ENCODE data around the gene GNAI3.

GNAI3 gene

DNA sequence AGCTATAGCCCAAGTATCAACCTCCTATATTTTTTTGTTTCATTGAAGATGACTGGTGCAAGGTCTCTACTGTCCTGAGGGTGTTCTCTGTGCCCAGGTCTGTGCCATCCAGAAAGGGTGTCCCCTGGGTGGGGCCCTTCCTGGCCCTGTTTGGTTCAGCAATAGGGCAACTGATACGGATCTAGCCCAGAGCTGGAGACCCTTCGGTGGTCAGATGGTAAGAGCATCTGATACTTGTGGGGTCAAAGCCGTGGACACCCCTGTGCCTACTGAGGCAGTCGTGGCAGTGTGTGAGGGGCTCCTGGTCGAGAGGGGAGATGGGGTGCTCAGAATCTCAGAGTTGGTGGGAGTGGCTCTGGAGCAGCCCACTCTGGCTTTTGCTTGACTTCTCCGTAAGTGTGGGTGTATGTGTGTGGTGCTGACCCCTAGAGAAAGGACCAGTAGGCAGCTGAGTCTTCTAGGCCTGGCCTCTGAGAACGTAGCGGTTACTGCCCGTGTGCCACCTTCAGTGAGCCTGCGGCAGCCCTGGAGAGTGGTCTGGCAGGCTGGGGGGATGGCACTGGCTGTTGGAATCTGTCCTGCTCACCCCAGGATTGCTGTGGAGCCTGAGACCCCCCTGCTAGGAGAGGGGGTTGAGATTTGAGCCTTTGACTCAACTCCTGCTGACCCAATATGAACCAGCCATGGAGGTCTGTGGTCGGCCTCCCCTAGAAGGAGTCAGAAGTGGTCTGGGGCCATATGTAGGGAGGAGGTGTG lies 73.9 kb downstream of the GNAI3 start:
- H3K4me3 ChIP-seq (ENCODE audit: low read depth, low read length), result no peak overlapping the region

GRCh38 chr1:109622895-109623294 lies 74.5 kb downstream of the GNAI3 start:
- H3K4me3 ChIP-seq (ENCODE audit: low read depth, low read length), result no peak overlapping the region

GRCh38 chr1:109623601-109624161 lies 75.3 kb downstream of the GNAI3 start:
- H3K4me3 ChIP-seq (ENCODE audit: low read depth, low read length), result no peak overlapping the region

GRCh38 chr1:109624201-109625010 lies 76.0 kb downstream of the GNAI3 start:
- no peak overlapping the region for H3K4me3 ChIP-seq (ENCODE audit: low read depth, low read length)

DNA sequence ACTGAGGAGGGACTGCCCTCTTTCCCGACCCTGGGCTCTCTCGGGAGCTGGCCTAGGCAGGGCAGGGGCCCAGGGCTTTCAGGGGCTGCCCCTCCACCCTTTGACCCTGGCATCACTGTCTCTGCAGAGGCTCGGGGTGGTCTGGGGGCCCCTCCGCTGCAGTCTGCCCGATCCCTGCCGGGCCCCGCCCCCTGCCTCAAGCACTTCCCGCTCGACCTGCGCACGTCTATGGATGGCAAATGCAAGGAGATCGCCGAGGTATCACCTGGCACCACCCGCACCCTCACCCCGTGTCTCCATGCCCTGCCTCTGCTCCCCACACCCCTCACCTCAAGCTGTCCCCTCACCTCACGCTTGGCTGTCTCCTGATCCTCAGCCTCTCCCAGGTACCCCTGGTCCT lies 76.8 kb downstream of the GNAI3 start:
- no peak overlapping the region for H3K4me3 ChIP-seq (ENCODE audit: low read depth, low read length)

DNA sequence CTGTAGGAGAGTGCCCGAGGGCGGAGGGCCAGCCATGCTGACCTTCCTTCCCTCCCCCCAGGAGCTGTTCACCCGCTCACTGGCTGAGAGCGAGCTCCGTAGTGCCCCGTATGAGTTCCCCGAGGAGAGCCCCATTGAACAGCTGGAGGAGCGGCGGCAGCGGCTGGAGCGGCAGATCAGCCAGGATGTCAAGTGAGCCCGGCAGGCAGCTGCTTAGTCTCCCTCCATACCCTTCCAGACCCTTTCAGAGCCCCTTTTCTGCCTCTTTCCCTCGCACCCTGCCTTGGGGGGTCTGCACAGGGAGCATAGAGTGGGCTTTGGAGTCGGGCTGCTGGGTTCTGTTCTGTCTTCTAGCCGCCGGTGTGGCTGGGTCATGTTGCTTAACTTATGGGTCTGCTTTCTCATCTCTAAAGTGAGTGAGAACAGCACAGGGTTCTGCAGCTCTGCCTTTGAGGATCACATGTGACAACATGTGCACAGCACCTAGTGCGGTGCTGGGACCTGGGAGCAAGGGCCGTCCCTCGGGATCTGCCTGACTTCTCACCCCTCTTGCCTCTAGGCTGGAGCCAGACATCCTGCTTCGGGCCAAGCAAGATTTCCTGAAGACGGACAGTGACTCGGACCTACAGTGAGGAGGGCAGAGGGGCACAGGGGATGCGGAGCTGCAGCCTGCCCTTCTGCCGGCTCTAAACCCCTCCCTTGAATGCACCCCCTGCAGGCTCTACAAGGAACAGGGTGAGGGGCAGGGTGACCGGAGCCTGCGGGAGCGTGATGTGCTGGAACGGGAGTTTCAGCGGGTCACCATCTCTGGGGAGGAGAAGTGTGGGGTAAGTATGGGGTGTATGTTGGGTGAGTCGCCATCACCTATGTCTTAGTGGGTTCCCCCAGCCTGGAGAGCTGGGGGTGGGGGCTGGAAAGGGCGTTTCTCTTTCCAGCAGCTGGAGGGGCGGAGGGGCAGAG lies 77.5 kb downstream of the GNAI3 start:
- no peak overlapping the region for H3K4me3 ChIP-seq (ENCODE audit: low read depth, low read length)

DNA sequence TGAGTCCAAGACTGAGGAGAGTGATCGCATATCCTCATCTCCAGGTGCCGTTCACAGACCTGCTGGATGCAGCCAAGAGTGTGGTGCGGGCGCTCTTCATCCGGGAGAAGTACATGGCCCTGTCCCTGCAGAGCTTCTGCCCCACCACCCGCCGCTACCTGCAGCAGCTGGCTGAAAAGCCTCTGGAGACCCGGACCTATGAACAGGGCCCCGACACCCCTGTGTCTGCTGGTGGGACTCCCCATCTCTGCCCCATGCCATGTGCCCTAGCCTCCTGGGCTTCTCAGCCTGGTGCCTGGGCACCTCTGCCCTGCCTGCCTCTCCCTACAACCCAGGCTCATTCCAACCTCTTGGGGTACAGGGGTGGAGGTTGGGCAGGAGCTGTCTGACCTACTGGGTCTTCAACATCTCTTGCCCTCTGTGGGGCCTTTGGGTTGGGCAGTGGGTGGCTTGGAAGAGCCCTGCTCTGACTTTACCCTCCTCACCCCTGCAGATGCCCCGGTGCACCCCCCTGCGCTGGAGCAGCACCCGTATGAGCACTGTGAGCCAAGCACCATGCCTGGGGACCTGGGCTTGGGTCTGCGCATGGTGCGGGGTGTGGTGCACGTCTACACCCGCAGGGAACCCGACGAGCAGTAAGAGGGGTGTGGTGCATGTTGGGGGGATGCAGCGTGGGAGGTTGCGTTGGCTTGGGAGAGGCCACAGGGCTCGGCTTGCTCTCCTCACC lies 78.4 kb downstream of the GNAI3 start:
- H3K4me3 ChIP-seq (ENCODE audit: low read depth, low read length), result no peak overlapping the region

DNA sequence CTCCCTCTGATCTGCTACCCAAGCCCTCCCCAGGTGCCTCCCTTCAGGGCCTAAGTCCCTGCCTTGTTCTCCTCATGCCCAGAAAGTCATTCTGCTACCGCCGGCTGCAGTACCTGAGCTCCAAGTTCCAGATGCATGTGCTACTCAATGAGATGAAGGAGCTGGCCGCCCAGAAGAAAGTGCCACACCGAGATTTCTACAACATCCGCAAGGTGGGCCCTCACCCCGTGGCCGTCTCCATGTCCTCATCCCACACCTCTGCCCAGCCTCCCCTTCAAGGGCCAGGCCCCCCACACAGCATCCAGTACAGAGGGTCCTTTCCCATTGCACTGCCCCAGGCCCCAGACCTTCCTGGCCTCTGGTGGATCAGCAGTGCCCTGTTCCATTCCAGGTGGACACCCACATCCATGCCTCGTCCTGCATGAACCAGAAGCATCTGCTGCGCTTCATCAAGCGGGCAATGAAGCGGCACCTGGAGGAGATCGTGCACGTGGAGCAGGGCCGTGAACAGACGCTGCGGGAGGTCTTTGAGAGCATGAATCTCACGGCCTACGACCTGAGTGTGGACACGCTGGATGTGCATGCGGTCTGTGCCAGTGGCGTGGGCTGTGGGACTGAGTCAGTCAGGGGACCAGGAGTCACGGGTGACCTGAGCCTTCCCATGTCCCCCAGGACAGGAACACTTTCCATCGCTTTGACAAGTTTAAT lies 79.4 kb downstream of the GNAI3 start:
- no peak overlapping the region for H3K4me3 ChIP-seq (ENCODE audit: low read depth, low read length)

DNA sequence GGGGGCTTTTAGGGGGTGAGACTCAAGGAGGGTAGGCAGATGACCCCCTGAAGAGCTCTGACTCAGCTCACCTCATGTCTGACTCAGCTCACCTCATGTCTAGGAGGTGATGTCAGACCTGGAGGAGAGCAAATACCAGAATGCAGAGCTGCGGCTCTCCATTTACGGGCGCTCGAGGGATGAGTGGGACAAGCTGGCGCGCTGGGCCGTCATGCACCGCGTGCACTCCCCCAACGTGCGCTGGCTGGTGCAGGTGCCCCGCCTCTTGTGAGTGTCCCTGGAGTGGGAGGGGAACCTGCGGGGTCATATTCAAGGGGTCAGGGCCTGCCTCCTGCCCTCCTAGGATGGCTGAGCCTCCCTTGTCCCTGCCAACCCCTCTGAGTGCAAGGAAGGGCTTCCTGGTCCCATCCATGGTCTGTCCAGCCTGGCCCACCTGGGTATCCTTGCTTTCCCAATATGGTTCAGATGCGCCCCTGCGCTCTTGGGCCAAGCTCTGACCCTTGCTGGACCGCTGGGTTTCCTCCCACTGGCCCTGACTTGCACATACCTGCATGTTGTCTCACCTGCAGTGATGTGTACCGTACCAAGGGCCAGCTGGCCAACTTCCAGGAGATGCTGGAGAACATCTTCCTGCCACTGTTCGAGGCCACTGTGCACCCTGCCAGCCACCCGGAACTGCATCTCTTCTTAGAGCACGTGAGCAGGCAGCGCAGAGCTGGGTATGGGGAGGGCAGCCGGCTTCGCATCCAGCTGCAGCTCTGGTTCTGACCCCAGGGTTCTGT lies 80.3 kb downstream of the GNAI3 start:
- H3K4me3 ChIP-seq (ENCODE audit: low read depth, low read length), result no peak overlapping the region

GRCh38 chr1:109629372-109630030 lies 81.1 kb downstream of the GNAI3 start:
- H3K4me3 ChIP-seq (ENCODE audit: low read depth, low read length), result no peak overlapping the region

GRCh38 chr1:109630081-109630897 lies 81.9 kb downstream of the GNAI3 start:
- no peak overlapping the region for H3K4me3 ChIP-seq (ENCODE audit: low read depth, low read length)

- H3K4me3 ChIP-seq (ENCODE audit: low read depth, low read length), result no peak overlapping the region
These were observed 82.6 kb downstream of the GNAI3 start for GRCh38 chr1:109630898-109631512.

- no peak overlapping the region for H3K4me3 ChIP-seq (ENCODE audit: low read depth, low read length)
These were observed 83.4 kb downstream of the GNAI3 start for GRCh38 chr1:109631513-109632505.

DNA sequence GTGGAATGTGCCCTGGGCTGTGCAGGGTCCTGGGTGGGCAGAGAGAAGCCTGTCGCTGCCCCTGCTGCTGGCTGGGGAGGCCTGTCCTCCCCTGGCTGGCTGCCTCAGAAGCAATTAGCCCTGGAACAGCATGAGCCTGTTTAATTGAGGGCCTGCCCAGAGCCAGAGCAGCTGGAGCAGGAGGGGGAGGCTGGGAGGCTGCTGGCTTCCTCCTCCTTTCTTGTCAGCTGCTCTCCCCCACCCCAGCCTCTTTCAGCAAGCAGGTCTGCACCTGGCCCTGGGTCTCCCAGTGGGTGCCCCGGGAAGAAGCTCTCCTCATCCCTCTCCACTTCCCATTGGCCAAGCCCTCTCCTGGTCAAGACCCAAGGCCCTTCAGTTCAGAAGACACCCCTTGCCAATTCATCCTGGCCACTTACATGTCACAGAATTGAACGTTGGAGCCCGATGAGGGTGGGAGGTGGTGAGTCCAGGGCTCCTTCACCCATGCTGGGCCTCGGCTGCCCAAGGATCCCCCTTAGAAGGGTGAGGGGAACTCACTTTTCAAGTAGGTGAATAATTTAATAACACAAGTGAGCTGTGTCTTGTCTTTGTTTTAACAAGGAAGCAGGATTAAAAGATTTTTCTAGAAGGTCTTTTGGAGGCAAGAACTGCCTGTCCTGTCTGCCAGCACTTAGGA lies 84.4 kb downstream of the GNAI3 start:
- no peak overlapping the region for H3K4me3 ChIP-seq (ENCODE audit: low read depth, low read length)

GRCh38 chr1:109634292-109634691 lies 85.9 kb downstream of the GNAI3 start:
- no peak overlapping the region for H3K4me3 ChIP-seq (ENCODE audit: low read depth, low read length)
